Liver (tissue), 9 donors: Measurements from ENCODE around the gene KANK4. TPM values are rescaled to one million over a fixed set of nuclear protein-coding genes. Genes with fewer than 3 reads are reported as not detected.

Experiments used
- DNase-seq: peaks from one replicate; pipeline ENCODE4 v3.0.0-alpha.2; 2017; ENCODE audit warnings: low spot score
- H3K27ac ChIP-seq, 2 donors: one replicate each; pipeline ENCODE4 v1.7.0; 2013; ENCODE audit warnings: inconsistent platforms in 2 of 2, low read length in 2 of 2, control low read depth in 1 of 2, low read depth in 1 of 2, mild to moderate bottlenecking in 1 of 2
- H3K27me3 ChIP-seq, 4 donors: one replicate each; pipeline versions ENCODE4 v1.6.1 to v1.7.0; 2013; ENCODE audit warnings: low read length in 3 of 4, inconsistent platforms in 1 of 4, mild to moderate bottlenecking in 1 of 4, moderate library complexity in 1 of 4; ENCODE audit not compliant: control insufficient read depth in 4 of 4, insufficient read depth in 4 of 4
- H3K36me3 ChIP-seq, 4 donors: one replicate each; pipeline versions ENCODE4 v1.6.1 to v1.7.0; 2013; ENCODE audit warnings: low read length in 3 of 4, mild to moderate bottlenecking in 3 of 4, low read depth in 1 of 4, moderate library complexity in 1 of 4; ENCODE audit not compliant: control insufficient read depth in 4 of 4, insufficient read depth in 3 of 4
- H3K4me1 ChIP-seq, 4 donors: one replicate each; pipeline versions ENCODE4 v1.6.1 to v1.7.0; 2013; ENCODE audit warnings: low read length in 3 of 4, mild to moderate bottlenecking in 3 of 4, moderate library complexity in 1 of 4; ENCODE audit not compliant: control insufficient read depth in 4 of 4, insufficient read depth in 4 of 4
- H3K4me3 ChIP-seq, 3 donors: one replicate each; pipeline versions ENCODE4 v1.6.1 to v1.7.0; 2013; ENCODE audit warnings: low read length in 3 of 3, control low read depth in 1 of 3, low read depth in 1 of 3, mild to moderate bottlenecking in 1 of 3
- H3K9ac ChIP-seq, 2 donors: one replicate each; pipeline ENCODE4 v1.7.0; 2013; ENCODE audit warnings: low read length in 2 of 2, mild to moderate bottlenecking in 2 of 2, moderate library complexity in 2 of 2, control low read depth in 1 of 2, low read depth in 1 of 2
- H3K9me3 ChIP-seq, 4 donors: one replicate each; pipeline versions ENCODE4 v1.6.1 to v1.7.0; 2013; ENCODE audit warnings: low read length in 3 of 4; ENCODE audit not compliant: control insufficient read depth in 4 of 4
- ATF3 ChIP-seq: IDR thresholded peaks from 2 replicates; pipeline ENCODE4 v1.6.1; 2016; ENCODE audit warnings: antibody characterized with exemption
- CTCF ChIP-seq: fragments of 150-350 bp; IDR thresholded peaks from 2 replicates; pipeline ENCODE4 v1.5.1; 2017; ENCODE audit warnings: improper control_type of control experiment, low read depth, low read length; ENCODE audit not compliant: missing input control
- GABPA ChIP-seq, 2 donors: IDR thresholded peaks in 1 of 2; conservative IDR thresholded peaks in 1 of 2; 2 replicates each; pipeline ENCODE4 v1.6.1; 2016; ENCODE audit warnings: antibody characterized with exemption in 2 of 2, mild to moderate bottlenecking in 1 of 2, moderate library complexity in 1 of 2
- HNF4A ChIP-seq, 2 donors: conservative IDR thresholded peaks; 2 replicates each; pipeline ENCODE4 v1.6.1; 2016; ENCODE audit warnings: antibody characterized with exemption in 2 of 2, mild to moderate bottlenecking in 2 of 2
- HNF4G ChIP-seq: IDR thresholded peaks from 2 replicates; pipeline ENCODE4 v1.6.1; 2016; ENCODE audit warnings: antibody characterized with exemption
- JUND ChIP-seq, 2 donors: IDR thresholded peaks; 2 replicates each; pipeline ENCODE4 v1.6.1; 2016; ENCODE audit warnings: antibody characterized with exemption in 2 of 2
- MAX ChIP-seq: IDR thresholded peaks from 2 replicates; pipeline ENCODE4 v1.6.1; 2016; ENCODE audit warnings: antibody characterized with exemption
- NR2F2 ChIP-seq: IDR thresholded peaks from 2 replicates; pipeline ENCODE4 v1.6.1; 2016; ENCODE audit warnings: antibody characterized with exemption
- RAD21 ChIP-seq, 2 donors: IDR thresholded peaks; 2 replicates each; pipeline ENCODE4 v1.6.1; 2016; ENCODE audit warnings: antibody characterized with exemption in 2 of 2, mild to moderate bottlenecking in 2 of 2
- REST ChIP-seq: IDR thresholded peaks from 2 replicates; pipeline ENCODE4 v1.6.1; 2016; ENCODE audit warnings: antibody characterized with exemption, mild to moderate bottlenecking
- SP1 ChIP-seq: IDR thresholded peaks from 2 replicates; pipeline ENCODE4 v1.6.1; 2018; ENCODE audit warnings: antibody characterized with exemption, mild to moderate bottlenecking
- TAF1 ChIP-seq: conservative IDR thresholded peaks from 2 replicates; pipeline ENCODE4 v1.6.1; 2016; ENCODE audit warnings: antibody characterized with exemption, mild to moderate bottlenecking
- YY1 ChIP-seq: IDR thresholded peaks from 2 replicates; pipeline ENCODE4 v1.6.1; 2016; ENCODE audit warnings: antibody characterized with exemption, mild to moderate bottlenecking
- ZBTB33 ChIP-seq: IDR thresholded peaks from 2 replicates; pipeline ENCODE4 v1.6.1; 2016; ENCODE audit warnings: antibody characterized with exemption
- WGBS: extraction: QIAGEN DNeasy Blood & Tissue Kit; methylation state at CpG from one replicate; pipeline ENCODE4 v1.1.7; 2013; 5-methylcytosine and 5-hydroxymethylcytosine counted together
- polyA plus RNA-seq, 2 donors: library from polyadenylated mRNA; stranded (reverse) in 1 of 2; unstranded in 1 of 2; fragments of 200-250 nt in 1 of 2; fragments of >200 nt in 1 of 2; fragmentation: Nextera tagmentation in 1 of 2; extraction: Ambion mirVana in 1 of 2; gene quantifications; one replicate each; pipeline versions ENCODE4 v1.2.1 to v1.2.3, GENCODE V29; 2013 to 2015
- total RNA-seq, 2 donors: library from RNA; depleted of rRNA; stranded (reverse); fragments of >200 nt; gene quantifications; one replicate each; pipeline ENCODE4 v1.2.3, GENCODE V29; 2014
- donor health status: healthy.
- donor health status: healthy.
- donor health status: healthy.
- donor health status: healthy.
- donor health status: healthy.

The KANK4 gene
- total and polyA plus RNA-seq, 4 donors: 0.58 to 4.6 (median 1.1) TPM

- DNase-seq: no peak
- Histone ChIP-seq H3K9me3 (no peaks in the 10 kb centered on the region), H3K36me3 (no peaks in the 10 kb centered on the region), H3K27me3 (no peaks in the 10 kb centered on the region), H3K27ac (no peak overlapping the region), H3K4me3 (no peak overlapping the region), H3K4me1 (peaks cover 0 to 16% (median 9%) of the 10 kb centered on the region in 4 donors), H3K9ac (no peak overlapping the region)
- WGBS: 94% methylated on average over 5 of the region's 5 CpGs
- TF ChIP-seq GABPA (IDR thresholded peaks at IDR 0.05 in 1 of 2, conservative IDR thresholded peaks at IDR 0.05 in 1 of 2) (no peak), RAD21 (IDR thresholded peaks at IDR 0.05) (no peak), TAF1 (no peak), REST (no peak), ZBTB33 (no peak), JUND (IDR thresholded peaks at IDR 0.05) (no peak), ATF3 (no peak), HNF4G (no peak)
Observed at GRCh38 chr1:62315387-62315786, 3.8 kb downstream of the KANK4 start.

- 95% methylated on average over 16 of the region's 16 CpGs for WGBS
- DNase-seq: no peak
Observed at GRCh38 chr1:62314454-62315350, 4.5 kb downstream of the KANK4 start.

More at GRCh38 chr1:62314454-62315350, 4.5 kb downstream of the KANK4 start:
- H3K9me3 ChIP-seq: no peaks in the 10 kb centered on the region
- H3K27ac ChIP-seq: no peak overlapping the region
- H3K4me3 ChIP-seq: no peak overlapping the region
- no peaks in the 10 kb centered on the region for H3K27me3 ChIP-seq
- H3K4me1 ChIP-seq: peaks cover 0 to 16% (median 9%) of the 10 kb centered on the region in 4 donors
- H3K9ac ChIP-seq: no peak overlapping the region
- no peak for TF ChIP-seq CTCF
- TF ChIP-seq YY1: no peak
- TF ChIP-seq RAD21 (IDR thresholded peaks at IDR 0.05): no peak
- no peak for TF ChIP-seq ZBTB33
- no peak for TF ChIP-seq SP1
- no peak for TF ChIP-seq TAF1
- no peak for TF ChIP-seq NR2F2
- TF ChIP-seq MAX: no peak
- no peak for TF ChIP-seq GABPA (IDR thresholded peaks at IDR 0.05 in 1 of 2, conservative IDR thresholded peaks at IDR 0.05 in 1 of 2)
- no peak for TF ChIP-seq JUND (IDR thresholded peaks at IDR 0.05)
- no peak for TF ChIP-seq HNF4A (conservative IDR thresholded peaks at IDR 0.05)
- H3K36me3 ChIP-seq: no peaks in the 10 kb centered on the region
